ENCODE measurements around the gene SLC6A6.
A peak's percentile ranks its signal among the peaks of the same experiment; 100 is the strongest.
"Not testable (repeated sequence)": the region's sequence is repeated elsewhere in the genome, so short reads cannot be mapped to it uniquely, and the experiment has no call there.

The SLC6A6 gene

DNA sequence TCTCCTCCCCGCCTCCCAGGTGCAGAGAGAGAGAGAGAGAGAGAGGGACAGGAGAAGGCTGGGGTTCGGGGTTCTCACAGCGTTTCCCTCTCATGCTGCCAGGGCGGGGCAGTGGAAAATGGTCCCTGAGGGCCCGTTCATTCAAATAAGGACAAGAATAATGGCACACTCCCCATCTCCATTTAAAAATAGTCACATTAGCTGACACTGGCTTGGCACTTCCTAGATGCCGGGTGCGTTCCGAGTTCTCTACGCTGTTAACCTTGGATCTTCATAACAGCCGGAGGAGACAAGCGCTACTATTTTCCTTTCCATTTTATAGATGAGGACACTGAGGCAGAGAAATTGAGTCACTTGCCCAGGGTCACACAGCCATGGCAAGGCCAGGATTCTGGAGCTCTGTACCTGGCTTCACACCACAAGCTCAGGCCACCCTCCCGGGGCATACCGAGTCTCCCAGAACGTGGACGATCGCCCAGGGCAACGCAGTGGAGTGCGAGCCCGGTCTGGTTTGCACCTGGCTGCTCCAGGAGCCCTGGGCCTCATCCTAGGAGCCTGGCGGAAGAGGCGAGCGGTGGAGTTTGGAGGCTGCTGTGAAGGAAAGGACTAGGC lies 608 bp upstream of the SLC6A6 start:
- no peak for DNase-seq

- DNase-seq: peak; percentile 62
Measured at GRCh38 chr3:14403619-14404155, 1.3 kb downstream of the SLC6A6 start.

DNA sequence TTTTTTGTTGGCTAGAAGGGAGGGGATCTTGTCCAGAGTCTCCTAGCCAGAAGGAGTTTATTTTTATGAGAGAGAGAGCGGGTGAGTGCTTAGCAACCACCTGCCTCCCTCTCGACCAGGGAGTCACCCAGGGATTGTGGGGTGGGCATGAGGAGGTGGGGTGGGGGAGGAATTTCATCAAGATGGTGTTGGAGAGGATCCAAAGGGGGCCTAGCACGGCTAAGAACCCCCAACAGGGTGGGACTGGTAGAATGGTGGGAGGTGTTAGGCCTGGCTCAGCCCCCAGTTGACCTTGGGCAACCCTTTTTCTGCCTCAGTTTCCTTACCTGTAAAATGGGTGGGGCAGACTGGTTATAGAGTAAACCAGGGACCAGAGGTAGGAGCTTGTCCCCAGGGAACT lies 1.8 kb downstream of the SLC6A6 start:
- no peak for DNase-seq

GRCh38 chr3:14404631-14405359 lies 2.4 kb downstream of the SLC6A6 start:
- no peak for DNase-seq

- no peak for DNase-seq
Measured at GRCh38 chr3:14405360-14406238, 3.2 kb downstream of the SLC6A6 start.

GRCh38 chr3:14406336-14406735 lies 3.9 kb downstream of the SLC6A6 start:
- no peak for DNase-seq

DNA sequence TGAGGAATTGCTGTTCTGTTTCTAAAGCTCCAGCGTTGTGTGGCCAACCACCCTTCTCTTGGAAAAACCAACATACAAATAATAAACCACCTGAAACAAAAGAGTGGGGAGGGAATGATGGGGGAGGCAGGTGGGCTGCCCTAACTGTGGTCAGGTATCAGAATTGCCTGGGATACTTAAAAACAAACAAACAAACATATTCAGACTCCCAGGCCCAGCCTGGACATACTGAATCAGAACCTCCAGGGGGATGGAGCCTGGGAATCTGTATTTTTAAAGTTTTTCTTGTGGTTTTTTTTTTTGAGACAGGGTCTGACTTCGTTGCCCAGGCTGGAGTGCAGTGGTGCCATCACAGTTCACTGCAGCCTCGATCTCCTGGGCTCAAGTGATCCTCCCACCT lies 4.4 kb downstream of the SLC6A6 start:
- no peak for DNase-seq

GRCh38 chr3:14407203-14407602 lies 4.8 kb downstream of the SLC6A6 start:
- DNase-seq: no peak

GRCh38 chr3:14409779-14410063 lies 7.3 kb downstream of the SLC6A6 start:
- not testable (repeated sequence) for DNase-seq

DNA sequence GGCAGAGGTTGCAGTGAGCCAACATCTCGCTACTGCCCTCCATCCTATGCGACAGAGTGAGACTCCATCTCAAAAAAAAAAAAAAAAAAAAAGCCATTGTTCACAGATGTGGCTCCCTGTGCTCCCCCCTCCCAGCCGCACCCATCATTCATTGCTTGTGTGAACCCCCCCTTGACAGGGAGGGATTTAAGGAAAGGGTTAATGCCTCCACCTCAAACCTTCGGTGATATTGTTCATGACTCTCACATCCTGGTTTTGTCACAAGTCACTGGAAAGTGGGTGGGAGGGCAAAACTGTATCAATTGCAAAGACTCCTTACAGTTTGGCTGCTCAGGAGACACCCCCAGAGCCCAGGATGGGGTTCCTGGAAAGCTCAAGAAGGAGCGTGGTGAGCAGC lies 7.7 kb downstream of the SLC6A6 start:
- no peak for DNase-seq

DNA sequence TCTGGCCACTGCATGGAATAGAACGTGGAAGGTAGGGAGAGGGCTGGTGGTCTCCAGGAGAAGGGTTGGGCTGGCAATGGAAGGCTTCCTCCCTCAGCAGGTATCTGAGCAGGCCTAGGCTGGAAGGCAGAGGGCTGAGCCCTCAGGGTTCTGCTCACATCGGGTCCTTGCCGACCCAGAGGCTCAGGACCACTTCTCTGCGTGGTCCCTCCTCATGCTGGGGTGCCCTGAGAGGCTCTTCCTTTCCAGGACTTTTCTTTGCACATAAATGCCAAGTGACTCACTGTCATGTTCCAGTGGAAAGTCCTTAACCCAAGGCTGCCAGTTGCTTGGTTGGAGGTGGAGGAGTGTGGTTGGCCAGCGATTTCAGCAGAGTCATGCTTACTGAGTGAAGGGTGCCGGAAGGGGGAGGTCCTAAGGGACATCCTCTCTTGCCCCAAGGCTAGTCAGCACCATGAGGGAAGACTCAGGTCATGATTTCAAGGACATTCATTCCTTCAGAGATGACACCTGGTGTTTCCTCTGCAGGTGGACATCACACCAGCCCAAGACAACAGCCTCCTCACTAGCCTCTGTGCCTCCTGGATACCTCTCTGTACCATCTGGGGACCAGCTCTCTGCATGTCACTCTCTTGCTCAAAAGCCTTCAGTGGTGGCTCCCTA lies 8.2 kb downstream of the SLC6A6 start:
- DNase-seq: no peak

- DNase-seq: no peak
Measured at GRCh38 chr3:14411166-14411526, 8.7 kb downstream of the SLC6A6 start.

DNA sequence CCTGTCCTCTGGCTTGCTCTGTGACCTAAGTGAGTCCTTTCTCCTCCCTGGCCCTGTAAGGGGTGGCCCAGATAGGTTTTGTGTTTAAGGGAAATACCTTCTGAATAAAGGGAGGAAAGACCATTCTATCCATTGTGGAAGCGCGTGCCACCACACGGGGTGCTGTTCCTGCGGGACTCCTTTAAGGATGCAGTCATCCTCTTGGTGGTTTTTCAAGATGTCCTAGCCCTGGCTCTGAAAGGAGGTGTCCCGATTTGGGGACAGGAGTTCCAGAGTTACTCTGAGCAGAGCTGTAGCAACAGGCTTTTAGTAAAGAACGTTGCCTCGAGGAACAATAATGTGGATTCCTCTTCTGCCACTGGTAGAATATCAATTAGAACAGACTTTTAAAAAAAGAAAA lies 9.6 kb downstream of the SLC6A6 start:
- DNase-seq: no peak

- no peak for DNase-seq
Measured at GRCh38 chr3:14412831-14413380, 10.5 kb downstream of the SLC6A6 start.

- no peak for DNase-seq
Measured at GRCh38 chr3:14413381-14414071, 11.1 kb downstream of the SLC6A6 start.

GRCh38 chr3:14414846-14415464 lies 12.5 kb downstream of the SLC6A6 start:
- no peak for DNase-seq

DNA sequence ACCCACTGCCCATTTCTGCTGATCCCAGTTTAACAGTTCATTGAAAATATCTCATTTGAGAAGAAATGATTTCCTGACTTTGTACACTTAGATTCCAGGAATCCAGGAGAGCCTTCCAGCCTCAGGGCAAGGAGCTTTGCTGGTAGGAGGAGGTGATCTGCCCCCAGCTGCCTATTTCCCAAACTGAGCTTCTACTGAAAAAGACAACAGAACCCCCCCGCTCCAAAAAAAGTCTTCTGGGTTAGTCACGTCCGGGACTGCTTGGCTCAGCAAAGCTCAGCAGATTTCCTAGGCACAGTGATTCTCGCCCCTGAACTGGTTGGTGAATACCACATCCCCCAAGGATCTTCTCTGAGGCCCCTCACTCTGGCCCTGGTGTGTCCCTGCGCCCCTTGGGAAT lies 13.1 kb downstream of the SLC6A6 start:
- DNase-seq: no peak

- no peak for DNase-seq
Measured at GRCh38 chr3:14416453-14416852, 14.0 kb downstream of the SLC6A6 start.

GRCh38 chr3:14418296-14419250 lies 16.2 kb downstream of the SLC6A6 start:
- no peak for DNase-seq

All from retina (tissue), 1 donor.